ENCODE results near the gene DEDD2. TPM values are rescaled to one million over a fixed set of nuclear protein-coding genes. Genes with fewer than 3 reads are reported as not detected.

DEDD2 gene
- total and polyA plus RNA-seq, 10 donors, result 24.7 to 73.9 (median 47.2) TPM

DNA sequence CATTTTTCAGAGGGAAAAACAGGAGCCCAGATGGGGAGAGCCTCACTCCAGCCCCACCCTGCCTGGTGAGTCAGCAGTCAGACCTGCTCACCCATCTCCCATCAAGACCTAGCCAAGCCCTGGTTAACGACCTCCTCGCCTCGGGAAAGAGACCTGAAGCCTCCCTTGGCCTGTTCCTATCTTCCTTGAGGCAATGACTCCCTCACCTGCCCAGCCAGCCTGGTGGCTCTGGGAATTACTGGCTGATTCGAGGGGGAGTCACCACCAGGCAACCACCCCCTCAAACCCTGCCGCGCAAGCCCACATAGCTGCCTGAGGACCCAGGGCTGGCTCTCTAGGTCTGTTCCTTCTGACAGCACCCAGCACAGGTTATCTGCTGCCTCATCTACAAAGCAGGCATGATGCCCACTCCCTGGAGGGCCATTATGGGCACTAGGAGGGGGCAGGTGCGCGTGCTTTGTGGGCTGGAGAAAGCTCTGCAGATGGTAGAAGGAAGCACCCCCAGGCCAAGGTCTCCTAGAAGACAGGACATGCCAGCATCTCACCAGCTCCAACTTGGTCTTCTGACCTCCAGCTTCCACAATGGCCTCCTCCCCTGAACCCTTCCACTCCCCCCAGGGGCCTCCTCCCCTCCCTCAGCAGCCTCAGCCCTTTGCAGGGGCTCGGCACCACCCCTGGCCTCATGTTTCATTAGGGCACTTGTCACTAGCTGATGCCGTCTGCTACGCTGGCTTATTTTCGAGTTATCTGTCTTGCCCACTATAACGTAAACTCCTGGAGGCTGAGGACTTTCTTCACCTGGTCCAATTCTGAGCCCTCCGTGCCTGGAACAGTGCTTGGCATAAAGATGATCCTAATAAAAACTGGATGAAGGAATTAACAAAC, 10.4 kb downstream of the DEDD2 start:
- peak in 1 of 3 donors; percentile 58 for TF ChIP-seq POLR2AphosphoS5 (IDR thresholded peaks at IDR 0.05)
- TF ChIP-seq, protein P1, sequence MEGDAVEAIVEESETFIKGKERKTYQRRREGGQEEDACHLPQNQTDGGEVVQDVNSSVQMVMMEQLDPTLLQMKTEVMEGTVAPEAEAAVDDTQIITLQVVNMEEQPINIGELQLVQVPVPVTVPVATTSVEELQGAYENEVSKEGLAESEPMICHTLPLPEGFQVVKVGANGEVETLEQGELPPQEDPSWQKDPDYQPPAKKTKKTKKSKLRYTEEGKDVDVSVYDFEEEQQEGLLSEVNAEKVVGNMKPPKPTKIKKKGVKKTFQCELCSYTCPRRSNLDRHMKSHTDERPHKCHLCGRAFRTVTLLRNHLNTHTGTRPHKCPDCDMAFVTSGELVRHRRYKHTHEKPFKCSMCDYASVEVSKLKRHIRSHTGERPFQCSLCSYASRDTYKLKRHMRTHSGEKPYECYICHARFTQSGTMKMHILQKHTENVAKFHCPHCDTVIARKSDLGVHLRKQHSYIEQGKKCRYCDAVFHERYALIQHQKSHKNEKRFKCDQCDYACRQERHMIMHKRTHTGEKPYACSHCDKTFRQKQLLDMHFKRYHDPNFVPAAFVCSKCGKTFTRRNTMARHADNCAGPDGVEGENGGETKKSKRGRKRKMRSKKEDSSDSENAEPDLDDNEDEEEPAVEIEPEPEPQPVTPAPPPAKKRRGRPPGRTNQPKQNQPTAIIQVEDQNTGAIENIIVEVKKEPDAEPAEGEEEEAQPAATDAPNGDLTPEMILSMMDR (IDR thresholded peaks at IDR 0.05 in 8 of 11, conservative IDR thresholded peaks at IDR 0.05 in 3 of 11), result no peak
- peaks cover 11 to 91% (median 41%) of the 10 kb centered on the region in 6 donors for H3K4me1 ChIP-seq
- 86 to 95% (median 91%) methylated on average over 13 to 14 of the region's 14 CpGs for WGBS, 5 donors
- H3K36me3 ChIP-seq, result peaks cover 5 to 100% (median 86%) of the 10 kb centered on the region in 6 donors
- no peaks in the 10 kb centered on the region for H3K9me3 ChIP-seq
- intact Hi-C loops (cut with DNase I; ENCODE audit: low total_unique reads), result no loop called here
- H3K4me3 ChIP-seq, result no peak overlapping the region
- H3K27me3 ChIP-seq (replicated peaks in 1 of 7), result no peaks in the 10 kb centered on the region
- no peak for DNase-seq
- peak overlapping the region in 3 of 8 donors; percentile 2 to 62 (median 51) for H3K27ac ChIP-seq

DNA sequence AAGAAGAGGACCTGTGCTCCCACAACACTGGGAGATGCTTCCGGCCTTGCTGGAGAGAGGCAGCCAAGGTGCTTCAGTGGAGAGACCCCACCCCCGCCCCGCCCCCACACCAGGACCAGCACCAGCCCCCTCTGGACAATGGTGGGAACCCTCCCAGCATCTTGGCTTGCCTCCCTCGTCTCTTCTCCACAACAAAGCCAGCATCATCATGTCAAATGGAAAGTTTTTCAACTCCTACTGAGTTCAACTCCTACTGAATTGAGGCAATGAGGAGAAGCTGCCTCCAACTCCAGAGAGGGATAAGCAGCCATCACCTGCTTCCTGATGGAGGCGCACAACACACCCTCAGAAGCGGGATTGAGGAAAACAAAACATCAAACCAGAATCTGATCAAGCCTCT, 12.8 kb downstream of the DEDD2 start:
- Histone ChIP-seq H3K4me1 (peaks cover 35 to 96% (median 61%) of the 10 kb centered on the region in 6 donors), H3K27ac (peak overlapping the region in 3 of 8 donors; percentile 7 to 99 (median 13)), H3K36me3 (peaks cover 5 to 98% (median 69%) of the 10 kb centered on the region in 6 donors), H3K9me3 (no peaks in the 10 kb centered on the region), H3K27me3 (replicated peaks in 1 of 7) (no peaks in the 10 kb centered on the region), H3K4me3 (no peak overlapping the region)
- intact Hi-C loops (cut with DNase I; ENCODE audit: low total_unique reads), result no loop called here
- WGBS, 5 donors, result 88 to 96% (median 90%) methylated on average over 6 of the region's 6 CpGs
- DNase-seq, result no peak
- TF ChIP-seq, protein P1 (IDR thresholded peaks at IDR 0.05 in 8 of 11, conservative IDR thresholded peaks at IDR 0.05 in 3 of 11), result no peak
- TF ChIP-seq POLR2AphosphoS5 (IDR thresholded peaks at IDR 0.05) (no peak), POLR2A (IDR thresholded peaks at IDR 0.05) (no peak)

DNA sequence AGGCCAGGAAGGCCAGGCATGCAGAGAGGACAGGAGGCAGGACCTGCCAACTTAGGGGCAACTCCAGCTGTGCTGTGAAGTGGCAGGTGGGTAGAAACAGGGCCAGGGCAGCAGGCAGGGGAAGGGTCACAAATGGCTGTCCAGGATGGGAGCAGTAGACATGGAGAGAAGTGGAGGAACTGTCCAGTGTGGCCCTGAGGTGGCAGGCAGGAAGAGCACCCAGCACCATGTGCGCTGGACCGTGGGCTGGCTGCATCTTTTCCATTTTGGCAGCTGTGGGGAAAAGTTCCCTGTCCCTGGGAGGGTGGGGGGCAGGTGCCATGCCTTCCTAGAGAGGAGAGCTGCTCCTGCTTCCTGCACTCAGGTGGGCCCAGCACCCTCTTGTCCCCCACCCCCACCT, 13.8 kb downstream of the DEDD2 start:
- TF ChIP-seq, protein P1 (IDR thresholded peaks at IDR 0.05 in 8 of 11, conservative IDR thresholded peaks at IDR 0.05 in 3 of 11), result no peak
- peak in 2 of 3 donors; percentile 28 to 30 for TF ChIP-seq POLR2AphosphoS5 (IDR thresholded peaks at IDR 0.05)

DNA sequence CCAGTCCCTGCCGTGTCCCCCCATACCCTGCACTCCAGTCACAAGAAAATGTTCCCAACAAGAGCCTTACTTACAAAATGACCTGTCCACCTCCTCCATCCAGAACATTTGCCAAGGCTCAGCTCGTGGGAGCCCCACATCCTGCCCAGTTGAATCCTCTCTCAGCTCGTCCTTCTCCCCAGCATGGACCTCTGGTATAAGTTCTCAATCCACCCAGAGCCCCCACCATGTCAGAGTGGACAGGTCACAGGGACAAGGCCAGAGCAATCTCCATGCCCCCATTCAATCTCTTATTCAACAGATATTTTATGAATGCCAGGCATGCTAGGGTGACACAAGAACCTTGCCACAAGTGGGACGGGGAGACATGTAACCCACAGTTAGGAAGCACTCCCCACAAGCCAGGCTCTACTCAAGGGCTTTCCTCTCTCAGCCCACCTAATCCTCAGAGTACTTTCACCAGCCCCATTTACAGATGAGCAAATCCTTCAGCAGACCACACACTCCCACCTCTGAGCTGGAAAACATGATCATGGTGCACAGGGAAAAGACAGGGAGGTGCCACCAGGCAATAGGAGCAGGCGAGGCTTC, 15.1 kb downstream of the DEDD2 start:
- no peak for TF ChIP-seq POLR2A (IDR thresholded peaks at IDR 0.05)
- TF ChIP-seq, protein P1 (IDR thresholded peaks at IDR 0.05 in 8 of 11, conservative IDR thresholded peaks at IDR 0.05 in 3 of 11), result no peak
- intact Hi-C loops (cut with DNase I; ENCODE audit: low total_unique reads), result no loop called here
- Histone ChIP-seq H3K27ac (peak overlapping the region; percentile 84 to 99 (median 94)), H3K9me3 (no peaks in the 10 kb centered on the region), H3K36me3 (peaks cover 0 to 98% (median 62%) of the 10 kb centered on the region in 6 donors), H3K27me3 (replicated peaks in 1 of 7) (no peaks in the 10 kb centered on the region), H3K4me1 (peaks cover 56 to 96% (median 75%) of the 10 kb centered on the region in 6 donors), H3K4me3 (peak overlapping the region in 2 of 8 donors; percentile 19 to 69)
- 42 to 68% (median 47%) methylated on average over 5 of the region's 5 CpGs for WGBS, 5 donors
- no peak for DNase-seq

More for the DNA sequence above, 13.8 kb downstream of the DEDD2 start:
- no peak for DNase-seq
- Histone ChIP-seq H3K9me3 (no peaks in the 10 kb centered on the region), H3K4me1 (peaks cover 45 to 96% (median 71%) of the 10 kb centered on the region in 6 donors), H3K27me3 (replicated peaks in 1 of 7) (no peaks in the 10 kb centered on the region), H3K36me3 (peaks cover 5 to 98% (median 68%) of the 10 kb centered on the region in 6 donors), H3K27ac (peak overlapping the region in 6 of 8 donors; percentile 91 to 99 (median 94)), H3K4me3 (no peak overlapping the region)
- WGBS, 5 donors, result 83 to 94% (median 92%) methylated on average over 2 of the region's 2 CpGs
- intact Hi-C loops (cut with DNase I; ENCODE audit: low total_unique reads), result no loop called here

All from spleen (tissue), 11 donors.